ENCODE measurements around the gene TMEM178B.

DNA sequence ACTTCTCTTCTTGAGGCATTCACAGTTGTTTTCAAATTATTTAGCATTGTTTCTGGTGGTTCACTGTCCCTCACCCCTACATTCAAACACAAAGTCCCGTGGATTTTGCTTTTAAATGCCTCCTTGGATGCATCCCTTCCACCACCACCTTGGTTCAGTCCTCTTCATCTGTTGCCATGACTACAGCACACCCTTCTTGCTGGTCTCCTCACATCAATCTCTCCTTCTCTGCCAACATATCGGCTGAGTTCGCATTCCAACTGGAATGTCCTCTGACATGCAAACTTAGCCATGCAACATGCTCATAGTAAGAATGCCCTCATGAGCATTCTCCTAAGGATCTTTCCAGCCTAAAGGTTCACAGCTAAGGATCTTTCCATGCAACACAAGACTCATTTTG is 279.1 kb downstream of the TMEM178B start:
- TF ChIP-seq CTCF (conservative IDR thresholded peaks at IDR 0.05) (no peak), EZH2 (IDR thresholded peaks at IDR 0.05; ENCODE audit: low read depth) (no peak)

All from PC-9 (cell line).